Calu3 (cell line): ENCODE results near the gene FIBP. TPM values are rescaled to one million over a fixed set of nuclear protein-coding genes. Genes with fewer than 3 reads are reported as not detected.

Experiments used
- BruUV-seq: library from RNA; stranded (reverse); fragments of 400-500 nt; replicated peaks from 2 replicates; lab custom pipeline; 2021; lab: Mats Ljungman, UMichigan
- CTCF ChIA-PET: fragments of 300-600 bp; sonication (Branson Sonifier 250); formaldehyde crosslinking; loops from one replicate; lab custom pipeline; 2022; ENCODE audit warnings: antibody characterized with exemption; lab: Charles Lee
- DNase-seq: peaks from one replicate; pipeline ENCODE4 v3.0.0; 2022
- H3K27ac Mint-ChIP-seq: one replicate; pipeline ENCODE4 v1.8.0; 2022; ENCODE audit warnings: mixed read lengths; ENCODE audit not compliant: unreplicated experiment
- H3K27me3 Mint-ChIP-seq: one replicate; pipeline ENCODE4 v1.8.0; 2022; ENCODE audit warnings: mixed read lengths; ENCODE audit not compliant: unreplicated experiment
- H3K36me3 Mint-ChIP-seq: one replicate; pipeline ENCODE4 v1.8.0; 2022; ENCODE audit warnings: mild to moderate bottlenecking, moderate library complexity, mixed read lengths; ENCODE audit not compliant: insufficient read depth, unreplicated experiment
- H3K4me1 Mint-ChIP-seq: one replicate; pipeline ENCODE4 v1.8.0; 2022; ENCODE audit warnings: mild to moderate bottlenecking, low read depth, mixed read lengths; ENCODE audit not compliant: unreplicated experiment
- H3K4me3 Mint-ChIP-seq: one replicate; pipeline ENCODE4 v1.8.0; 2022; ENCODE audit warnings: mild to moderate bottlenecking, low read depth, moderate library complexity, mixed read lengths; ENCODE audit not compliant: unreplicated experiment
- H3K9me3 Mint-ChIP-seq: one replicate; pipeline ENCODE4 v1.8.0; 2022; ENCODE audit warnings: low read depth, mixed read lengths; ENCODE audit not compliant: unreplicated experiment
- intact Hi-C: fragments of 100-400 bp; cut with micrococcal nuclease; formaldehyde crosslinking; loops from one replicate; pipeline ENCODE4 v1.10.0; 2022; ENCODE audit not compliant: unreplicated experiment
- total RNA-seq: library from RNA; stranded (reverse); gene quantifications from 2 replicates; pipeline ENCODE4 v1.2.3, GENCODE V29; 2022
- TF ChIP-seq, protein P1 (sequence below): fragments of 200-600 bp; IDR thresholded peaks from one replicate; pipeline ENCODE4 v1.8.0; 2022; ENCODE audit warnings: antibody characterized with exemption; ENCODE audit not compliant: unreplicated experiment

Gene FIBP
- total RNA-seq, 1 experiment from 2014 or later = 75.8 TPM

DNA sequence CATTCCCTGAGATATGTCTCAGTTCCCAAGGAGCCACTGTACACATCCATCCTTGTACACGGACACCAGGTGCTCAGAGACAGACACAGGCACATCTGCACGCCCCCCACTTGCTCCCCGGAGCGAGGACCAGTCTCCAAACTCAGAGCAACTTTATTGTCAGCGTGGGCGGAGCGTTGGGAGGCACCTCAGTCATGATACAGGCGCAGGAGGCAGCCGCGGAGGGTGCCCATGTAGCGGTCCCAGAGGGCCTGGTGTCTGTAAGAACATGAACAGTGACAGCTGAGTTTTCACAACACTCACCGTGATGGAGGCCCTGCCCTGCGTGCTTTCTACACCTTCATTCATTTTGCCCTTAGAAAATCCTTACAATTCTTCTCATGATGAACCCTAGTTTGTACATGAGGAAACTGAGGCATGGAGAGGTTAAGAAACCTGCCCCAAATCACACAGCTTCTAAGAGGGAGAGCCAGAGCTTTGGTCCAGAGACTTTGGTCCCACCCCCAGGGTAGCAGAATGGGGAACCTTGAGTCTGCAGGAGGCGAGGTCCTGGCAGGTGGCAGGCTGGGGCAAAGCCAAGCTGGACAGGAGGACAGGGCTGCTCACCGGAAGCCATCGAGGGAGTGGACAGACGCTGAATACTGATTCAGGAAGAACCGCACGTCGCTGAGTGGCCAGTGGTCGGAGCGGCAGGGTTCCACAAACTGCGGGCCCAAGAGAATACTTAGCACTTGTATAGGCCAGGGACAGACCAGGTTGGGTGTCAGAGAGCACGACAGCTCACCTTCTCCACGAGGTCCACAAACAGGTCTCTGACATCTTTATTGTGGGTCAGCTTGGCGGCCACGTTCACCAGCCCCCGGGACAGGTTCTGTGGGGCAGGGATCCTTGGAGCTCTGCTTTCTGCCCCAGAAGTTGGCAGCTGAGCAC, 4.2 kb downstream of the FIBP start:
- no peak for DNase-seq
- no peaks in the 10 kb centered on the region for H3K9me3 Mint-ChIP-seq
- H3K36me3 Mint-ChIP-seq = peaks cover 50% of the 10 kb centered on the region
- TF ChIP-seq, protein P1, sequence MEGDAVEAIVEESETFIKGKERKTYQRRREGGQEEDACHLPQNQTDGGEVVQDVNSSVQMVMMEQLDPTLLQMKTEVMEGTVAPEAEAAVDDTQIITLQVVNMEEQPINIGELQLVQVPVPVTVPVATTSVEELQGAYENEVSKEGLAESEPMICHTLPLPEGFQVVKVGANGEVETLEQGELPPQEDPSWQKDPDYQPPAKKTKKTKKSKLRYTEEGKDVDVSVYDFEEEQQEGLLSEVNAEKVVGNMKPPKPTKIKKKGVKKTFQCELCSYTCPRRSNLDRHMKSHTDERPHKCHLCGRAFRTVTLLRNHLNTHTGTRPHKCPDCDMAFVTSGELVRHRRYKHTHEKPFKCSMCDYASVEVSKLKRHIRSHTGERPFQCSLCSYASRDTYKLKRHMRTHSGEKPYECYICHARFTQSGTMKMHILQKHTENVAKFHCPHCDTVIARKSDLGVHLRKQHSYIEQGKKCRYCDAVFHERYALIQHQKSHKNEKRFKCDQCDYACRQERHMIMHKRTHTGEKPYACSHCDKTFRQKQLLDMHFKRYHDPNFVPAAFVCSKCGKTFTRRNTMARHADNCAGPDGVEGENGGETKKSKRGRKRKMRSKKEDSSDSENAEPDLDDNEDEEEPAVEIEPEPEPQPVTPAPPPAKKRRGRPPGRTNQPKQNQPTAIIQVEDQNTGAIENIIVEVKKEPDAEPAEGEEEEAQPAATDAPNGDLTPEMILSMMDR = no peak
- no peaks in the 10 kb centered on the region for H3K27me3 Mint-ChIP-seq
- CTCF ChIA-PET = interaction anchor here (0.6 to 2.6 kb wide), 17 partner anchors 10 to 195 kb away, joined by 3 to 14 read pairs (median 4); partner anchors contain the start of genes CST6, KAT5 and MUS81
- H3K4me3 Mint-ChIP-seq = no peak overlapping the region
- intact Hi-C loops = loop anchor here (10.0 kb wide), 1 partner anchor 101 kb away; no protein-coding TSS in a partner anchor
- peaks cover 22% of the 10 kb centered on the region for H3K4me1 Mint-ChIP-seq
- H3K27ac Mint-ChIP-seq = no peak overlapping the region
- no TSS peak for BruUV-seq

DNA sequence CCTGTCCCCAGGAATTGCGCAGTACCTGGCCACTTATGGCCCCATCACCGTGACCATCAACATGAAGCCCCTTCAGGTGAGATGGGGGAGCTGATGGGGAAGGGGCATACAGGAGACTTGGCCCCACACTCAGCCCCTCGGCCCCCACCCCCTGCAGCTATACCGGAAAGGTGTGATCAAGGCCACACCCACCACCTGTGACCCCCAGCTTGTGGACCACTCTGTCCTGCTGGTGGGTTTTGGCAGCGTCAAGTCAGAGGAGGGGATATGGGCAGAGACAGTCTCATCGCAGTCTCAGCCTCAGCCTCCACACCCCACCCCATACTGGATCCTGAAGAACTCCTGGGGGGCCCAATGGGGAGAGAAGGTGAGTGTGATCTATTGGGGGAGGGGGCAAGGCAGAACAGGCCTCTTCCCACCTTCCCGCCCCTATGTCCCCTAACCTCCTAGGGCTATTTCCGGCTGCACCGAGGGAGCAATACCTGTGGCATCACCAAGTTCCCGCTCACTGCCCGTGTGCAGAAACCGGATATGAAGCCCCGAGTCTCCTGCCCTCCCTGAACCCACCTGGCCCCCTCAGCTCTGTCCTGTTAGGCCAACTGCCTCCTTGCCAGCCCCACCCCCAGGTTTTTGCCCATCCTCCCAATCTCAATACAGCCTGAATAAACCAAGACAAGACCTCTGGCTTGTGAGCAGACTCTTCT, 5.1 kb downstream of the FIBP start:
- no TSS peak for BruUV-seq
- Mint-ChIP-seq H3K4me1 (peaks cover 15% of the 10 kb centered on the region), H3K27me3 (no peaks in the 10 kb centered on the region), H3K27ac (no peak overlapping the region), H3K4me3 (no peak overlapping the region), H3K36me3 (peaks cover 42% of the 10 kb centered on the region), H3K9me3 (no peaks in the 10 kb centered on the region)
- TF ChIP-seq, protein P1 = no peak
- CTCF ChIA-PET = interaction anchor here (1.4 to 2.3 kb wide), 2 partner anchors 105 to 138 kb away, joined by 3 to 14 read pairs; no protein-coding TSS in a partner anchor
- intact Hi-C loops = loop anchor here (10.0 kb wide), 1 partner anchor 102 kb away; no protein-coding TSS in a partner anchor
- no peak for DNase-seq

DNA sequence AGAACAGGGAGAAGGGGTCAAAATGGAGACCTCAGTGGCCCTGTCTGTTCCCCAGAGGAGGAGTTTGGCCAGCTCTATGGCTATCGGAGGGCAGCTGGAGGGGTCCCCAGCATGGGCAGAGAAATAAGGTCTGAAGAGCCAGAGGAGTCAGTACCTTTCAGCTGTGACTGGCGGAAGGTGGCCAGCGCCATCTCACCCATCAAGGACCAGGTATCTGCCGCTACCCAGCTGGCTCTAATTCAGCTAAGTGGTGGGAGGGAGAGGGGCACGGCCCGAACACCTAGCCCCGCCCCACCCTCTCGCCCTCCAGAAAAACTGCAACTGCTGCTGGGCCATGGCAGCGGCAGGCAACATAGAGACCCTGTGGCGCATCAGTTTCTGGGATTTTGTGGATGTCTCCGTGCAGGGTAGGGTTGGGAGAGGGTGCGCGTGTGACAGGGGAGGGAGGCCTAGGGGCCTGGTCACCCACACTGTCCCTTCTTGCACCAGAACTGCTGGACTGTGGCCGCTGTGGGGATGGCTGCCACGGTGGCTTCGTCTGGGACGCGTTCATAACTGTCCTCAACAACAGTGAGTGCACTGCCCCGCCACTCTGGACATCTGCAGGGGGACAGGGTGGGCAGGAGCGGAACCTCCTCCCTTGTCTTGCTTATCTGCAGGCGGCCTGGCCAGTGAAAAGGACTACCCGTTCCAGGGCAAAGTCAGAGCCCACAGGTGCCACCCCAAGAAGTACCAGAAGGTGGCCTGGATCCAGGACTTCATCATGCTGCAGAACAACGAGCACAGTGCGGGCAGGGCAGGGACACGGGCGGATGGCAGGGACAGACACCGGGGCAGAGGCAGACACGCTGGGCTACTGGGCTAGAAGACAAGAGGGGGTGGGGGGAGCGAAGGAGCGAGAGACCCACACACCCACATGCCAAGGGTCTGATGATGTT, 5.9 kb downstream of the FIBP start:
- no TSS peak for BruUV-seq
- Mint-ChIP-seq H3K9me3 (no peaks in the 10 kb centered on the region), H3K4me3 (no peak overlapping the region), H3K27me3 (no peaks in the 10 kb centered on the region), H3K4me1 (peaks cover 13% of the 10 kb centered on the region), H3K27ac (no peak overlapping the region), H3K36me3 (peaks cover 39% of the 10 kb centered on the region)
- intact Hi-C loops = loop anchor here (10.0 kb wide), 1 partner anchor 102 kb away; no protein-coding TSS in a partner anchor
- no peak for DNase-seq
- TF ChIP-seq, protein P1 = no peak
- CTCF ChIA-PET = interaction anchor here (0.5 kb wide), 1 partner anchor 76 kb away, joined by 7 read pairs; no protein-coding TSS in a partner anchor
